ENCODE results near the gene UBXN10.

The UBXN10 gene

DNA sequence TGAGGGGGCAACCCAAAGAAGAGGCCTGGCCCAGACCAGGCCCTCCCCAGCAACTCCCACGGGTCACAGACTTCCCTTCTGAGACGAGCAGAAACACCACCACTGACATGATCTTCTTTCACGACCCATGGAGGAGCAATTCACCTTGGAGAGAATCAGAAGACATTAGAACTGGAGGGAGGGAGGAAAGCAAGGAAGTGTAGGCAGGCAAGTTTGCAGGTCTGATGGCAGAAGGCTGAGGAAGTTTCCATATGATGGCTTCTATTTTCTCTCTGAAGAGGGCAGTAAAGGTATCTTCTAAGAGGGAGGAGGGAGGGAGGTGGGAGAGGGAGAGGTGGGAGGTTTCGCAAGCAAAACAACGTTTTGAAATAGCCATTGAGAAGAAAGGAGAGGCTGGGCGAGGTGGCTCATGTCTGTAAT, 1.4 kb upstream of the UBXN10 start:
- no peak for DNase-seq

DNA sequence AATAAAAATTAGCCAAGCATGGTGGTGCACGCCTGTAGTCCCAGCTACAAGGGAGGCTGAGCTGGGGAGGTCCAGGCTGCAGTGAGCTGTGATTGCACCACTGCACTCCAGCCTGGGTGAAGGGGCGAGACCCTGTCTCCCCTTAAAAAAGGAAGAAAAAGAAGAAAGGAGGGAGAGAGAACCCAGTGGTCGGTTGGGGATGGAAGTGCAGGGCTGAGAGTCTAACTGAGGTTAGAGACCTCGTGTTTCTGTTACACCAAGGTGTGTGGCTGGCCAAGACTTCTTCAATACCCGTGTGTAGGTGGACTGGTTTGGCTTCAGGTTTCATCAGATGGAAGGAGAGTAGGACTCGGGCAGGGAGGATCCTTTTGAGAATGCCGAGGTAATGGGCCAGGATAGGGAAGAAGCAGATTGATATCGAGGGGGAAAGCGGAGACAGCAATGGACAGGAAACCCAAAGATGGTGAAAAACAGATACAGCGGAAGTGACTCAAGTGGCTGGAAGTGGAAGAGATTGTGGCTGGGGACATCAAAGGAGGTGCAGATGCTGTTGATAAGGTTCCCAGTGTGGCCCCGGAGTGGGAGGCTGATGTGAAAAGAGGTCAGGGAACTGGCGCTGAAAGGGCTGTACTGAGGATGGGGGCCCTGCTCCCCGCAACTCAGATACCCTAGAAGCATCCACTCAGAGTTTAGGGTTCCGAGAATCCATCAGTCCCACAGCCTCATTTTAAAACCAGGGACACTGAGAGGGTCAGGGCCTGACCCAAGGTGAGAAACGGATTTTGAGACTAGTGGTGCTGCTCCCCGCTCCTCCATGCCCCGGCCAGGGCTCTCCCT, 681 bp upstream of the UBXN10 start:
- DNase-seq: no peak

DNA sequence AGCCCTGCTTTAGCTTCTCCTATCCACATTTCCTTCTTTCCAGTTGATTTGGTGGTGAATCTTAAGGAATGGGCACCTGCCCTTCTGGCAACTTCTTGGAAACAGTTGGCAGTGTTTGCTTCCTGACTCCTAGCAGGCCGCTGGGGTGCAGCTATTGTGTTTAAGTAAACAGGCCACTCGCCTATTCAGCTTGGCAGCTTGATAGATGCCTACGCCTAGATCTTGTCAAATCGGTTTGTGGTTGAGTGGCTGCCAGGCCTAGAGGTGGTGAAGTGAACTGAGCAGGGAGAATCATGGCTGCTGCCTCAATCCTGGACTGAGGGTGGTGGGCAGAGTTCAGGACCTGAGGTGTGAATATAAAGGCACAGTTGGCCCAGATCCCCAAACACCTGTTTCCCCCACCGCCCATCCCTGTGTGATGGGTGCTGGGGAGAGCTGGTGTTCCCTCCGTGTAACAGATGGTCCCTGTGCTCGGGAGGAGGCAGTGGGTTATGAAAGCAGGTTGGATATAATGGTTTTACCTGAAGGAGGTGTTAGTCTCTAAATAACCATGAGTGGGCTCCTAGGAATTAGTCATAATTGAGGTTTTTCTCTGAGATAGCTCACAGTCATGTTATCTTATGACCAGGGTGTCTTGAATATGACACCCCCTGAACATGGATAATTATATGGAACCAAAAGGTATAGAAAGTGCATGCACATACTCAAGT, 1.4 kb downstream of the UBXN10 start:
- DNase-seq: no peak

DNA sequence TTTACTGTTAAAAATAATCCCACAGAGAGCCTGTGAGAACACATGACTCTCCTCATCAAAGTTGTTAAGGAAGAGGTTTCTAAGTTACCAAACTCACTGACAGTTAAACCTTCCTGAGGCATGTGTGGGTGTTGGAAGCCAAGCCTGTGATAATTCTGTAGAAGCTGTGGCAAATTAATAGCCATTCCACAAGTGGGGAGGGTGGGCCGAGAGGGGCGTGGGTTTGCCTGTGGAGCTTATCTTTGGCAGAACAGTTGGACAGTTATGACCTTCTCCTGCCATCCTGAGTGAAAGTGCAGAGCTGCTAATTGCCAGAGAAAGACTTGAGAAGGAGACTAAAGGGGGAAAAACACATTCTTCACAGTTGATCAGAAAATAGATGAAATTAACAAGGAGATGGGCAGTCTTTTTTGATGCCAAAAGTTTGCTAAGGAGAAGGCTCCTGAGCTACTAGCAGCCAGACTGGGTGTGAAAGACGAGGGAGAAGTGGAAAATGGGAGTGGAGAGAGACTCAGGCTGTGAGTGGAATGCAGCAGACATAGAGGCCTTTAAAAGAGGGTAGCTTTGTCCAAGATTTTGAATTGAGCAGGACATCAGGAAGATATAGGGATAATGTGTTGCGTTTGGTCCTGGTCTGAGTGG, 2.0 kb downstream of the UBXN10 start:
- DNase-seq: no peak

DNA sequence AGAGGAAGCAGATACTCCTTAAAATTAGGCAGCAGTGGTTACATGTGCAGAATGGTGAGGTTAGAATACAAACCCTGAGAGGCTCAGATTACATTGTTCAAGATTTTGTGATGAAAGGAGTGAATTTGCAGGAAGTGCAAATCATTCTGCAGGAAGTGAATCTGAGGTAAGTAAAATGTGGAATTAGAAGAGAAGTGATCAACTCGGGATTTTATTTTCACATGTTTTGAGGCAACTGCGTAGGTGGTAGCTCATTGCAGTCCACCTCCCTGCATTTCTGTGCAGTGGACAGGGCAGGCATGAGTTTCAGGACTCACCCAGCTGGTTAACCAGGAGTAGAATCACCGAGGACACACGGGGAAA, 2.5 kb downstream of the UBXN10 start:
- no peak for DNase-seq

DNA sequence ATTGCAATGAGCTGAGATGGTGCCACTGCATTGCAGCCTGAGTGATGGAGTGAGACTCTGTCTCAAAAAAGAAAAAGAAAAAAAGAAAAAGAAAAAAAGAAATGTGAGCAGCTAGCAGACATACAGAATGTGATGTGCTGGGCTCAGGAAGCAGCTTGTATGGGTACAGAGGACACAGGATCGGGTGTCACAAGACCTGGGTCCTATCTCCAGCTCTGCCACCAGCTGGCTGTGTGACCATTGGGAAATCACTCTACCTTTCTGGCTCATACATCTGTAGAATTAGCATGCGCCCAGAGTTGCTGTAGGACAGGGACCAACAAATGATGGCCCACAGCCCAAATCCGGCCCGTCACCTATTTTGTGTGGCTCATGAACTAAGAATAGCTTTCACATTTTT, 3.8 kb downstream of the UBXN10 start:
- DNase-seq: no peak

DNA sequence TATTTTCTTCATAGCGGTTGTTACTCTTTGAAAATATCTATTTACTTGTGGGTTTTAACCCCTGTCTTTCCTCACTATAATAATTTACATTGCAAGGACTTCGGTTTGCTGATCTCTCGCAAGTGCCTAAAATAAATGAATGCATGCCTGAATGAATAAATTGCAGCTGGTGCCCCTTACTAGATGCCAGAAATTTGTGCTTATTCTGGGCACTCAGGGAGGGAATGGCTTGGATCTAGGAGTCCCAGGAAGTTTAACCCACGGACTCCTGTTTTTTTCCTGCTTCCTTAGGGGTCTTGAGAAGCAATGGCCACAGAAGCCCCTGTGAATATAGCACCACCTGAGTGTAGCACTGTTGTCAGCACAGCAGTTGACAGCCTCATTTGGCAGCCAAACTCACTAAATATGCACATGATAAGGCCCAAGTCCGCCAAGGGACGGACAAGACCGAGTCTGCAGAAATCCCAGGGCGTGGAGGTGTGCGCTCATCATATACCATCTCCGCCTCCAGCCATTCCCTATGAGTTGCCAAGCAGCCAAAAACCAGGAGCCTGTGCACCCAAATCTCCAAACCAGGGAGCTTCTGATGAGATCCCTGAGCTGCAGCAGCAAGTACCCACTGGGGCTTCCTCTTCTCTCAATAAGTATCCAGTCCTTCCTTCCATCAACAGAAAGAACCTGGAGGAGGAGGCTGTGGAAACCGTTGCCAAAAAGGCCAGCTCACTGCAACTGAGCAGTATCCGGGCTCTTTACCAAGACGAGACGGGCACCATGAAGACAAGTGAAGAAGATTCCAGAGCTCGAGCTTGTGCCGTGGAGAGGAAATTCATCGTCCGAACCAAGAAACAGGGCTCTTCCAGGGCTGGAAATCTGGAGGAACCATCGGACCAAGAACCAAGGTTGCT, 4.6 kb downstream of the UBXN10 start:
- no peak for DNase-seq

DNA sequence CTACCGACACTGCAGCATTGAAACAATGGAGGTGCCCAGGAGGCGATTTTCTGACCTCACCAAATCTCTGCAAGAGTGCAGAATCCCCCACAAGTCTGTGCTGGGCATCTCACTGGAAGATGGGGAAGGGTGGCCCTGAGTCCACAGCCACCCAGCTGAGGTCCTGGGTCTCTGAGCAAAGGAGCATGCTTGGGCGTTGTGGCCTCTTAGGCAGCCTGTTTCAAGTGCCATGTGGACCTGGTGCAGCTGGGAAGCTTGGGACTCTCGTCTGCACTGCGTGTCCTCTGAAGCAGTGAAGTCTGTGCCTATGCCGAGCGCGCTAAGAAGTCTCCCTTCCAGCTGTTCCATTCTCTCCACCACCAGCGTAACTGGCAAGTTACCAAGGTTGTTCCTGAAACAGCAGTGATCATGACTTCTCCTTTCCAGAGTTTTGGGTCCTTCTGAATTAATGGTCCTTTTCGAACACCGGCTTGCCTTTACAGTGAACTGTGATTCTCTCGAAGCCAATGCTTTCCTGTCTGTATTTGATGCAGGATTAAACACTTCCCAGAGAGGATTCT, 5.5 kb downstream of the UBXN10 start:
- DNase-seq: no peak

DNA sequence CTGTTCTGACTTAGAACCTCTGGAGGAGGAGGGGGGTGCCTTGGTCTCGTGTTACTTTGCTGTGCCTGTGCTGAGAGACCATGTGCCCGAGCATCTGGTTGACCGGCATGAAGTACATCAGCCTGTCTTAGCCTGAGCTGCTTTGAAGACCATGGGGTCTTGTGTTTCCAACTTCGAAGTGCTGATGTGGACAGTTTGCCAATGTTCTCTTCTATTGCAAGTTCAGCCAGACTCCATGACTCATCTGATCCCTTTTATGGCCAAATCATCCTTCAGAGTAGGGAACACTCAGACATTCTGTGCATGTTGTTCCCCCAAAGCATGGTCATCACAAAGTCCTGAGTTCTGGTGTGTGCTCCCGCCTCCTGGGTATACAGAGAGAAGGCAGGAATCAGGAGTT, 6.5 kb downstream of the UBXN10 start:
- no peak for DNase-seq

DNA sequence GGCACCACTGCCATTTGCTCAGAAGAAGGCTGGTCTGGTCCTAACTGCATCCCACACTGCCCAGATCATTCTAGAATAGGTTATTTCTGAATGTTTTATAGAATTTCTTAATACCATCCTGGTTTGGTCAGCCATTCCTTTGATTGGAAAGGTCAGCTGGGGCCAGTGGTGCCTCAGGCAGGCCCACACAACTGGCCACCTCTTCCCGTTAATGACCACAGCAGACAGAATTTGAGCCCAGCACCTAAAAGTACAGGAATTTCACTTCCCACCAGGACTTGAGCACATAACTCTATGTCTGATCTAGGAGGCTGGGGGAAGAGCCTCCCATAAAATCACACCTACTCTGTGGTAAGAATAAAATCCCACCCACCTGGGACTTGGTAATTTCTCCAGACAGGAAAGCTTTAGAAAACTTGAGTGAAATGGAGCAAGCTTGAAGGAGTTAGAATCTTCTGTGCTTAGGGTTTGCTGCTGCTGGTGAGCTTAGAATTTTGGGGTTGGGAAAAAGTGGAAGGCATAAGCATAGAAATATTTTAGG, 7.0 kb downstream of the UBXN10 start:
- no peak for DNase-seq

DNA sequence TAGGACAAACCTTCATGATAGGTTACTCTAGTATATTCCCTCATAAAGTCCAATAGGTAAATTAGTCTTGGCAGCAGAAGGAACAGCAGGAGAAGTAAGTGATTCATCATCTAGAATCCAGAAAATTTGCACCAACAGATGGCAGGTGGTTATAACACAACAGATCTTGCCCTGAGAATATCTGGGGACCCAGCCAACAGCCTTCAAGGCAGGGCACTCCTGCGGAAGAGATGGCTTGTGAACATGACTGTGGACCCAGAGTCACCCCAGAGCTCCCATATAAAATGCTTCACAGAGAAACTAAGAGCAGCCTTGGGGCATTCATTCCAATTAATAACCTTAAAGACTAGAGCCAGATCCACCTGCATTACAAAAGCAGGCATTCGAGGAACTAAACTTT, 8.3 kb downstream of the UBXN10 start:
- no peak for DNase-seq

DNA sequence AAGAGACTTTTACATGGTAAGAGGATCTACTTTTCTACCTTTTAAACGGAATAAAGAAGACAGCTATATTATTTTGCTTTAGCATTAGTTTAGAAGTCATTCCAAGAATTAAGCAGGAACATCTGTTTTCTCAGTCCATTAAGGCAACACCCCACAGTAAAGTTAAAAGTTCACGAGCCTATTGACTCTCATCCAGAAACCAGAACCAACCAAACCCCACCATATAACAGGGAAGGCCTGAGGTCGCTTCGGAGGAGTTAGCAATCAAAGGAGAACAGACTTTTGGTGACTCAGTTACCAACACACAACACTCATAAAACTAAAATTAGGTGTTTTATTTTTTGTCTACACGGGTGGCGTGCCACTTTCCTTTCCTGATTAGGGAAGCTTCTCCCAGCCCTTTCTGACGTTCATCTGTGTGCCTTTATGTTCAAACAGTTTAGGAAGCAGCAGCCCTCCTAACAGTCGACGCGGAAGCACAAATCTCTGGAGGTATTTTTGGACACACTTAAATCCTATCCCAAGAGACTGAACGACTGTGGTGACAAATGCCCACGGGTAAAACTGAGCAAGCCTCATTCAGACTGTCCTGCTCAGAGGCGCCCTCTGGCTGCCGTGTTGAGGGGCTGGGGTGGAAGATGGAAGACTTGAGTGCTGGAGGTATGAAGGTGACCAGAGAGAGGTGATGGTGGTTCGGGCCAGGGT, 9.0 kb downstream of the UBXN10 start:
- DNase-seq: no peak

DNA sequence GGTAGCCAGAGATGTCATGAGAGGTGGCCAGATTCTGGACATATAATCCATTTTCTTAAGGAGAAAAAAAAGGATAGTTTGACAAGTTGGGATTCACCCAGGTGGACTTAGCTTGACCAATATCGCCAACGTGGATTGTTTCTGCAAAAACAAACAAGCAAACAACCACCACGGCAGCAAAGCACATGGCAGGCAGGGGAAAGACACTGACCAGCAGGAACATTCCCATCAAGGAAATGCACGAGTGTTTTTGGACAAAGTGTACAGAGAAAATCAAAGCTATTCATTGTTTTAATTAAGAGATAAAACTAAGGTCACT, 9.5 kb downstream of the UBXN10 start:
- DNase-seq: no peak

DNA sequence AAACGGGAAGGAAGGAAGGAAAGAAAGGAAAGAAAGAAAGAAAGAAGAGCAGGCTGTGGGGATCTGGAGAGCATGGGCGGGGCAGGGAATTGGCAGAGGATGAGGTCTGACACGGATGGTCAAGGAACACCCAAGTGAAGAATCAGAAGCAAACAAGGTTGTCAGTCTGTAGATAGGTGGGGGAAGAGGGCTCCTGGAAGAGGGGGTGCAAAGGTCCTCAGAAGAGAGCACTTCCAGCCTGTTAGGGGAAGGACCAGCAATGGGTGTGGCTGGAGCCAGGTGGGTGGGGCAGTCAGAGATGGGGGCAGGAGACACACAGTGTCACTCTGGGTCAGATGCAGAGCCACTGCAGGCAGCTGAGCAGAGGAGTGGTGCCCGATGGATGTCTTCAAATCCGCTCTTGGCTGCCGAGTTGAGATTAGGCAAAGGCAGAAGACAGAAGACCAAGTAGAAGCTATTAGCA, 11.5 kb downstream of the UBXN10 start:
- DNase-seq: no peak

DNA sequence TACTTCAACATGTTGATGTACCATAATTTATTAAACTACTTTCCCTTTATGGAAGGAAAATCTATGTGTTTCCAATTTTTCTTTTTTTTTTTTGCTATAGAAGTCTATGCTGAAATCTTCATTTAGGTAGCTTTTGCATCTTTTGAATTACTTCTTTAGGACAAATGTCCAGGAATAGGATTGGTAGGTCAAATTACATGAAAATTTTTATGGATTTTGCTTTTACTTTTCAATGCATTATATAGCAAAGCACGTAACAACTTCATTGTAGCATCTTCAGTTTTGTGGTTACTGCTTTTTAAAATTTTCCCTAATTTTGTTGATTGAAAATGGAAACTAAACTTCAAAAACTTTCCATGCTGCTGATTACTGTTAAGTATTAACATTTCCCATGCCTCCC, 12.4 kb downstream of the UBXN10 start:
- no peak for DNase-seq

DNA sequence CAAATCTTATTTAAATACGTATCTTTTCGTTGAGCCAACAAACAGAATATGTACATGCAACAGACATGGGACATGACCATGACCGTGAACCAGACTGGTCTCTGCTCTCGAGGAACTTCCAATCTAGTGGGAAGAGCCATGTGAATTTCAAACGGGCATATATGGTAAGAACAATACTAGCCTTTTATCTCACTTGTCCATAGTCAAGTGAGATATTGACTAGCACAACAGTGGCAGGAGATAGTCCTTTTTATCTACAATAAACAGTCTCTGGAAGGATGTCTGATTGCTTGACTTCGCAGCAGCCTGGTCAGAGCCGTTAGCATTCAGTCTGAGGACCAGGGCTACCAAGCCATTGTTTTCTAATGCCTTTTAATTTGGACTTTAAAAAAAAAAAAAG, 13.0 kb downstream of the UBXN10 start:
- no peak for DNase-seq

DNA sequence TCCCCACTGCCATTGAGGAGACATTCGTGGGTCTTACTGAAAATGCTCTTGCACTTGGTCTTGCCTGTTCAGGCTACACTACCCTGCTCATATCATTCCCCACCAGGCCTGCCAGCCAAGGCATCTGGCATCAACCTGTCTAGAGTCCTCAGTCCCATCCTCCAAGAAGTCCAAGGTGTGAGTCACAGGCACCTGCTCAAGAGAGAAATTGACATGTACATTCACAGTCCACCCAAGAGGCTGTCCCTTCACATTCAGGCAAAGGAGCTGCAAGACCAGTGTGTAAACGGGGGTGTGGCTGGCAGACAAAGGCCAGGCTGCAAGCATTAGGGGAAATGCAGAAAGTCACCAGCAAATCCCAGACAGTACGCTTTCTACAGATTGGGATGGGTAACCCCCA, 13.5 kb downstream of the UBXN10 start:
- DNase-seq: no peak

DNA sequence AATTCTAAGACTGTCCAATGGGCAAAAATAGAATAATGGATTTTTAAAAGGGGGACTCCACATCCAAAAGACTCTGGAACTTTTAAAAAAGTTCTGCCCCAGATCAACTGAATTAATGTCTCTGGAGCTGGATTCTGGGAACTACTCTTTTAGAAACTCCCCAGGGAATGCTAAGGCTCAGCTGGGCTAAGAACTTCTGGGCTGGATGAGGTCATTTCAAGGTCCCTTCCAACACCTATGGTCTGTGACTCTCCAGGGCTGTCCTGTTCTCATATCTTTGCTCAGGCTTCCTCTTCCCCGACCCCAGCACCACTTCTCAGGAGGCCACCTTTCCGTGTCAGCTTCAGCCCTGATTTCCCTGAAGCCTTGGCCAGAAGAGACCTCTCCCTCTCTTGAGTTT, 13.9 kb downstream of the UBXN10 start:
- no peak for DNase-seq

DNA sequence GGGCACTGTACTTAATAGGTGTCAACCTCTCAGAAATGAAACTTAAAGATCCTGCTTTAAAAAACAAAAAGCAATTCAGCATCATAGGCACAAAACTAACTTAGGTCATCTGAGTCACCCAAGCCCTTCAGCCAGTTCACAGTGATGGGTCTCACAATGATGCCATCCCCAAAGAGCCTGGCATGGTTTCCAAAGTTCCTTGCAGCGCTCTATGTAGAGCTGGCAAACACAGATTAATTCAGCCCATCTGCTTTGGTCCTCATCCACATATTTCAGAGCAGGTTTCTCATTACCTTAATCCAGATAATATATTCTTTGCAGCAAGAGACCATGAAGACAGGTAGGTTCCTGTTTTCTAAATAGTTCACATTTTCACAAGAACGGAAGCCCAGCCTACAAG, 15.1 kb downstream of the UBXN10 start:
- DNase-seq: no peak

DNA sequence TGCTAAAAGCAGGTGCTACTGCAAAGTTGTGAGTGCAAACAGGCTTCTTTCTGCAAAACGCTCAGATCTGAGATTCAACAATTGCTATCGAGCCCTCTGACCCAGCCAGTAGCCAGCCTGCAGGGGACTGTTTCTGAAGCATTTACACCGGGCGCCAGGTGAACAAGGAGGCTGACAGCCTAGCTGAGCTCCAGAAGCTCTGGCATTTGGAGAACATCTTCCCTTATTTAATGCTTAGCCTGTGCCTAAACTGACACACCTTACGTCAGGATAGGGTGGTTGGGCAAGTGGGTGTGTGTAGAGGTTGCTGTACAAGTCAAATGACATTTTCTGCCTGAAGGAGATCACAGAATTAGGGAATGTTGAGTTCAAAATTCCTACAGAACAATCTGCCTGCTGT, 16.3 kb downstream of the UBXN10 start:
- DNase-seq: no peak

DNA sequence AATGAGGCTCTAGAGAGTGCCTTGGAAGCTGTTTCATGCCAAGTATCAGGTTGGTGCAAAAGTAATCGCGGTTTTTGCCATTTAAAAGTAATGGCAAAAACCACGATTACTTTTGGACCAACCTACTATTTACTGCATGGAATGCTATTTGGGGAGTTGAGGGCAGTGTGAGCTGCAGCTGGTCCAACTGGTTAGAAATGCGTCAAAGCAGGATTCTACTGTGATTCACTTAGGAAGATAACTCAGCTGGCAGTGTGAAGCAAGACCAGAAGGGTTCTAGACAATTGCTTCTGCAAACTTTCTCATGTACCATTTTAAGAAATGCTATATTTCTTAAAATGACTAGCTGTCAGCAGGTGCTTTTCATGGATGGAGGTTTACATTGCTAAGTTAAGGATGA, 21.6 kb downstream of the UBXN10 start:
- DNase-seq: no peak

DNA sequence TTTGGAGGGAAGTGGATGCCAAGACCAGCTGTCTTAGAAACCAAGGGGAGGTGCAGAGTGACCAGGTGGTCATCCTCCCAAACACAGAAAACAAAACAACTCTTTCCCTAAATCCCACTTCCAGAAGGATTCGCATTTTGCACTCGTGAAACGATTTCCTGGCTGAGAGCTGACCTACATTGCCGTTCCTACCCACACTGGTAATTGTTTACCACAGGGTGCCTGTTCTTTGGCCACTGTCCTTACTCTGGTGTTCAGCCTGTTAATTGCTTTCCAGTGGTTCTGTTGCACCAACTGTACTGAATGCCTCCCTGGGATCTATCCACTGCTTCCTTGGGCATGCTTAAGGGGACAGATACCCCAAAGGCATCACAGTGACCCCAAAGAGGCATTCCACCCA, 23.6 kb downstream of the UBXN10 start:
- DNase-seq: no peak

Data from DMS79 treated with DMSO at 0.1 percent for 48 hours (cell line).